GDM1 (cell line): ENCODE measurements around the gene USP10.

Source experiments
- DNase-seq: peaks from one replicate; lab custom pipeline; 2025; lab: John Stamatoyannopoulos, UW

USP10 gene

GRCh38 chr16:84823926-84824325 lies 124.1 kb downstream of the USP10 start:
- DNase-seq: no peak

GRCh38 chr16:84825896-84826557 lies 126.2 kb downstream of the USP10 start:
- no peak for DNase-seq

- no peak for DNase-seq
Measured at GRCh38 chr16:84826558-84826941, 126.8 kb downstream of the USP10 start.

GRCh38 chr16:84827131-84827574 lies 127.4 kb downstream of the USP10 start:
- DNase-seq: no peak

- DNase-seq: no peak
Measured at GRCh38 chr16:84827897-84828296, 128.1 kb downstream of the USP10 start.

- no peak for DNase-seq
Measured at GRCh38 chr16:84828322-84828721, 128.5 kb downstream of the USP10 start.
